ENCODE results near the gene HES5.

- TF ChIP-seq MAX (IDR thresholded peaks at IDR 0.05) (no peak), TCF12 (IDR thresholded peaks at IDR 0.05; ENCODE audit: low read depth) (no peak), EGR1 (IDR thresholded peaks at IDR 0.05) (no peak), EP300 (IDR thresholded peaks at IDR 0.05; ENCODE audit: borderline replicate concordance) (no peak), YY1 (IDR thresholded peaks at IDR 0.05; ENCODE audit: low read depth) (no peak), NFIC (IDR thresholded peaks at IDR 0.05) (no peak), TAF1 (IDR thresholded peaks at IDR 0.05; ENCODE audit: low read depth) (no peak), USF1 (IDR thresholded peaks at IDR 0.05) (no peak)
These were observed 27.7 kb upstream of the HES5 start for GRCh38 chr1:2557482-2558400.
